ENCODE results near the gene PACSIN1. TPM values are rescaled to one million over a fixed set of nuclear protein-coding genes. Genes with fewer than 3 reads are reported as not detected.

Gene PACSIN1
- total RNA-seq, 4 donors from 2014 or later = 0.28 TPM; not detected in 3

- TF ChIP-seq, protein P1, sequence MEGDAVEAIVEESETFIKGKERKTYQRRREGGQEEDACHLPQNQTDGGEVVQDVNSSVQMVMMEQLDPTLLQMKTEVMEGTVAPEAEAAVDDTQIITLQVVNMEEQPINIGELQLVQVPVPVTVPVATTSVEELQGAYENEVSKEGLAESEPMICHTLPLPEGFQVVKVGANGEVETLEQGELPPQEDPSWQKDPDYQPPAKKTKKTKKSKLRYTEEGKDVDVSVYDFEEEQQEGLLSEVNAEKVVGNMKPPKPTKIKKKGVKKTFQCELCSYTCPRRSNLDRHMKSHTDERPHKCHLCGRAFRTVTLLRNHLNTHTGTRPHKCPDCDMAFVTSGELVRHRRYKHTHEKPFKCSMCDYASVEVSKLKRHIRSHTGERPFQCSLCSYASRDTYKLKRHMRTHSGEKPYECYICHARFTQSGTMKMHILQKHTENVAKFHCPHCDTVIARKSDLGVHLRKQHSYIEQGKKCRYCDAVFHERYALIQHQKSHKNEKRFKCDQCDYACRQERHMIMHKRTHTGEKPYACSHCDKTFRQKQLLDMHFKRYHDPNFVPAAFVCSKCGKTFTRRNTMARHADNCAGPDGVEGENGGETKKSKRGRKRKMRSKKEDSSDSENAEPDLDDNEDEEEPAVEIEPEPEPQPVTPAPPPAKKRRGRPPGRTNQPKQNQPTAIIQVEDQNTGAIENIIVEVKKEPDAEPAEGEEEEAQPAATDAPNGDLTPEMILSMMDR (IDR thresholded peaks at IDR 0.05) = no peak
- no peak for TF ChIP-seq POLR2A (IDR thresholded peaks at IDR 0.05)
- no peak overlapping the region for H3K27ac ChIP-seq
- H3K36me3 ChIP-seq = no peaks in the 10 kb centered on the region
- DNase-seq = no peak
- intact Hi-C loops (cut with DNase I; ENCODE audit: low total_unique reads) = no loop called here
- H3K4me3 ChIP-seq = no peak overlapping the region
- H3K4me1 ChIP-seq = no peaks in the 10 kb centered on the region
- no peaks in the 10 kb centered on the region for H3K27me3 ChIP-seq
- no peaks in the 10 kb centered on the region for H3K9me3 ChIP-seq
Measured at GRCh38 chr6:34473967-34474366, 8.1 kb downstream of the PACSIN1 start.

- Histone ChIP-seq H3K9me3 (no peaks in the 10 kb centered on the region), H3K4me1 (no peaks in the 10 kb centered on the region), H3K27ac (no peak overlapping the region), H3K4me3 (no peak overlapping the region), H3K36me3 (no peaks in the 10 kb centered on the region), H3K27me3 (no peaks in the 10 kb centered on the region)
- TF ChIP-seq, protein P1 (IDR thresholded peaks at IDR 0.05) = no peak
- TF ChIP-seq POLR2A (IDR thresholded peaks at IDR 0.05) = no peak
- intact Hi-C loops (cut with DNase I; ENCODE audit: low total_unique reads) = no loop called here
- no peak for DNase-seq
Measured at GRCh38 chr6:34474754-34475153, 8.9 kb downstream of the PACSIN1 start.

- TF ChIP-seq, protein P1 (IDR thresholded peaks at IDR 0.05) = no peak
- no peak for TF ChIP-seq POLR2A (IDR thresholded peaks at IDR 0.05)
- no peak for DNase-seq
- Histone ChIP-seq H3K4me1 (no peaks in the 10 kb centered on the region), H3K4me3 (no peak overlapping the region), H3K27me3 (no peaks in the 10 kb centered on the region), H3K27ac (no peak overlapping the region), H3K9me3 (no peaks in the 10 kb centered on the region), H3K36me3 (no peaks in the 10 kb centered on the region)
- intact Hi-C loops (cut with DNase I; ENCODE audit: low total_unique reads) = no loop called here
Measured at GRCh38 chr6:34475238-34475682, 9.4 kb downstream of the PACSIN1 start.

- H3K36me3 ChIP-seq = no peaks in the 10 kb centered on the region
- no peak for DNase-seq
- no peak overlapping the region for H3K4me3 ChIP-seq
- H3K27me3 ChIP-seq = no peaks in the 10 kb centered on the region
- TF ChIP-seq, protein P1 (IDR thresholded peaks at IDR 0.05) = no peak
- no peak for TF ChIP-seq POLR2A (IDR thresholded peaks at IDR 0.05)
- no peaks in the 10 kb centered on the region for H3K4me1 ChIP-seq
- intact Hi-C loops (cut with DNase I; ENCODE audit: low total_unique reads) = no loop called here
- H3K27ac ChIP-seq = no peak overlapping the region
- no peaks in the 10 kb centered on the region for H3K9me3 ChIP-seq
Measured at GRCh38 chr6:34475767-34476328, 10.0 kb downstream of the PACSIN1 start.

DNA sequence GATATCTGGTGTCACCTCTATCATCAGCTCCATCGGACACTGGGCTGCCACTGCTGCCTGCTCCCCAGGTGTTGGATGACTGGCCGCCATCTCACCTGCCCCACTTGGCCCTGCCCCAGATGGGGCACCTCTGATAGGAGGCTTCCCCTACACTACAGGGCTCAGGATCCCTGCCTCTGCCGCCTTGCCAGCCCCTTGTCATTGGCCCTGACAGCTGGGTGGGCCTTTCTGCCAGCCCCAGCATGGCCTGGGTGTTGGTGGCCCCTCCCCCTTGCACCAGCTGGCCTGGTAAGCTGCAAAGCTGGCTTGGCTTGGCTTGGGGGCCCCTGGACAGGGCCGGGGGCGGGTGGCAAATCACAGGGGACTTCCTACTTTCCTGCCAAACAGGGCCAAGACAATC is 10.6 kb downstream of the PACSIN1 start:
- Histone ChIP-seq H3K4me3 (no peak overlapping the region), H3K27ac (no peak overlapping the region), H3K27me3 (no peaks in the 10 kb centered on the region), H3K36me3 (no peaks in the 10 kb centered on the region), H3K4me1 (no peaks in the 10 kb centered on the region), H3K9me3 (no peaks in the 10 kb centered on the region)
- intact Hi-C loops (cut with DNase I; ENCODE audit: low total_unique reads) = no loop called here
- TF ChIP-seq POLR2A (IDR thresholded peaks at IDR 0.05) = no peak
- TF ChIP-seq, protein P1 (IDR thresholded peaks at IDR 0.05) = no peak
- no peak for DNase-seq
